SKM-1 treated with dmso at 0.1 percent for 144 hours (cell line): ENCODE measurements around the gene OSBPL8.

ENCODE experiments used
- DNase-seq: peaks from one replicate; lab custom pipeline; 2025; ENCODE audit not compliant: unreplicated experiment; lab: John Stamatoyannopoulos, UW

OSBPL8 gene

DNA sequence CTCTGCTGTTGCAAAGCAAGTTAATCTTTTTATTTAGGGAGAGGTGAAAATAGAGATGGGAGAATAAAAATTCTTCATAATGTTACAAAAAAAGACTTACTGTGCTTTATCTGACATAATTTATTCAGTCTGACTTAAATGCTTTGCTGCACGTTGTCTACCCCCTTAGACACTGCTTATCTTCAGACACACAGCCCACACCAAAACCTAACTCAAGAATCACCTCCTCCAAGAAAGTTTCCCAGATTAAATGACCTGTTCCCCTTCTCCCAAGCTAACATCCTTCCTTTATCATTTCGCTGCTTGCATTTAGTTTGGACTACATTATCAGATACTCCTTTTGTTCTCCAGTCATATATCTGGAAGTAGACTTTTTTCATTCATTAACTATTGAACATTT lies 3.8 kb downstream of the OSBPL8 start:
- no peak for DNase-seq

DNA sequence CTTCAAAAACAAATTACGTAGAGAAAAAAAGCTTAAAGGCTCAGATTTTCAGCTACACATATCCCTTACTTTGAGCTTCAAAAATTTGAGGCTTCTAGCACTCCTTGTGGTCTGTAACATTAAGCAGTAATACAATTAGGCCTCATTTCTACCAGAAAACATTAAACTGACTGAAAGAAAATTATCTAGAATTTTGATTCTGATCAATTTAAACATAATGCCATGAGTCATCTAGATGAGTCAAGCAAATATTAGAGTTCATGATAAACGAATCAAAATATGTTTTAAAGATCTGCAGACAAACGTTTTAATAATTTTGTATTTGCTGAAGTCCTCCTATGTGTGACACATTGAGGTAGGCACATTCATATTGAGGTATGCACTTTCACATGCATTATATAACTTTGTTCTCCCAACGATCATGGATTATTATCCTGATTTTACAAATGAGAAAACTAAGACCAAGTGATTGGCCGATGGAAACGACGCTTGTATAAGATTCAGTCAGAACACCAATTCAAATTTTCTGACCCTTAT lies 4.3 kb downstream of the OSBPL8 start:
- DNase-seq: no peak

DNA sequence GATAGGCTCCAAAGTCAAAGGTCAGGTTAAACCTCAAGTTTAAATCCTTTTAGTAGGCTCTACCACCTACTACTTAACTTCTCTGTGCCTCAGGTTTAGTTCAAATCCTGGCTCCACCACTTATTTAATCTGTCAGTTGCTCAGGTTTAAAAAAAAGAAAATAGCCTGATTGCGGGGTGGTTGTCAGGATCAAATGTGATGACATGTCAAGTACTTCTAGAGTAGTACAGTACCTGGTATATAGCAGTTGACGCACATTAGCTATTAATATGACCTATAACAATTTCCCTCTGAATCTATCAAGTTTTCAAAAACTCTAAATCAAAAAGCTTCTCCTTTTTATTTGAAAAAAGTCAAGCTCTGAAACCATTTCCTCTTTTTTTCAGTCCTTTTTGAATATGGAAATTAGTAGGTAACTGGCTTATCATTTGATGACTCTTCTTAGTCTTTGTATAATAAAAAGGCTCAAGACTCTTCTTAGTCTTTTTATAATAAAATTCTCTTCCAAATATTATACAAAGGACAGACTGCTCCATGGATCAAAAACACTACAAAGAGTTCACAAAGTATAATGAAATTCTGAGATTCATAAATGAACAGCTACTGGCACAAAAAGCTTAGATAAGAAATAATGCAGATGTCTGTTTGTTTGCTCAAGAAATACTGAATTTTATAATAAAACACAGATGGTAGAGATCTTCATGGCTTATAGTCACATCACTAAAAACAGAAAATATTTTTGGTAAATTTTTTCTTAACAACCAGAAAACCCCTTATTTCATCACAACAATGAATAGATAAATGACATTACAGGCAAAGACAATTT lies 5.0 kb downstream of the OSBPL8 start:
- no peak for DNase-seq

DNA sequence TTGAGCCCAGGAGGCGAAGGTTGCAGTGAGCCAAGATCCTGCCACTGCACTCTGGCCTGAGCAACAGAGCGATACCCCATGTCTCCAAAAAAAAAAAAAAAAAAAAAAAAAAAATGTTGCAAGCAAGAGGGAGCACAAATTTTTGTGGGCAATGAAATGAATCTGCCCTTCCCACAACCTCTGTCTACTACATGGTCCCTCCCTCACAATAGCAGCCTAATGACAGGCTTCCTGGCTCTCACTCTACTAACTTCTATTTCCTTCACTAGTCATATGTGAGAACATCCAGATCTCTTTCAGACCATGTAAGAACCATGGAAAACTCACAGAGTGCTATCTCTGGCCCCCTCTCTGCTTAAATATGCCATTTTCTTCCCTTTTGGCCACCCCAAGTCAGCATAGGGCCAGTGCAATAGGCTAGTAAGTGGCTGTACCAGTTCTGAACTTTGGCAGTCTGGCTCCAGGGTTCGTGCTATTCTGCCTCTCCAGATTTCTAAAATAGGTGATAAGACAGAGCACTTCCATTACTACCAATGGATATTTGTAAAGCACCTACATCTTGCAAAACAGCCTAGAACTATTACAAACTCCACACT lies 7.1 kb downstream of the OSBPL8 start:
- no peak for DNase-seq

DNA sequence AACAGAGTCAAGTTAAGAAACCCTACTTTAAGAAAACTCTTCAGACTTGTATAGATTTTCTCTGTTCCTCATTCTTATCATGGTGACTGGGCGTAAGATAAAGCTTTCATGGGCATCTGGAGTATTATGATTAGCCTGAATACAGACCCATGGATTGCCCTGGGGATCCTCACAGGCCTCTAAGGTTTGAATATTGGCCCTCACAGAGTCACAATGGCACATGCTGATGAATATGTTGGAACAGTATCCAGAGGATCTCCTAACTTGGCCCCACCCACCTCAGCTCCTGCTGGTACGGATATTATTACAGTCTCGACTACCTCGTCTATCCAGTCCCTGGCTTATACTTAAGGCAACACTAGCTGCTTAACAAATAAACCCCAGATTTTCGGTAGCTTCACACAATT lies 8.1 kb downstream of the OSBPL8 start:
- no peak for DNase-seq

DNA sequence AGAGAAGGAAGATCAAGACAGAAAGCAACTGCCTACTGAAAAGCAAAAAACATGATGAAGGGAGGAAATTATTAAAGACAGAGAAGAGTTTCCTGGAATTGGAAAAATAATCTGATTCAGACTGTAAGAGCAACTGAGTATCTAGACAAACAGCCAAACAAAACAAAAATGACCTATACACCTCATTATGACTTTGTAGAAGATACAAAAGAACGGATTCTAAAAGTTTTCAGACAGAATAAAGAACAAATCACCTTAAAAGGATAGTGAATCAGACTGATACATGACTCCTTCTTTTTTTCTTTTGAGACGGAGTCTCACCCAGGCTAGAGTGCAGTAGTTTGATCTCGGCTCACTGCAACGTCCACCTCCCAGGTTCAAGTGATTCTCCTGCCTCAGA lies 10.4 kb downstream of the OSBPL8 start:
- DNase-seq: no peak

DNA sequence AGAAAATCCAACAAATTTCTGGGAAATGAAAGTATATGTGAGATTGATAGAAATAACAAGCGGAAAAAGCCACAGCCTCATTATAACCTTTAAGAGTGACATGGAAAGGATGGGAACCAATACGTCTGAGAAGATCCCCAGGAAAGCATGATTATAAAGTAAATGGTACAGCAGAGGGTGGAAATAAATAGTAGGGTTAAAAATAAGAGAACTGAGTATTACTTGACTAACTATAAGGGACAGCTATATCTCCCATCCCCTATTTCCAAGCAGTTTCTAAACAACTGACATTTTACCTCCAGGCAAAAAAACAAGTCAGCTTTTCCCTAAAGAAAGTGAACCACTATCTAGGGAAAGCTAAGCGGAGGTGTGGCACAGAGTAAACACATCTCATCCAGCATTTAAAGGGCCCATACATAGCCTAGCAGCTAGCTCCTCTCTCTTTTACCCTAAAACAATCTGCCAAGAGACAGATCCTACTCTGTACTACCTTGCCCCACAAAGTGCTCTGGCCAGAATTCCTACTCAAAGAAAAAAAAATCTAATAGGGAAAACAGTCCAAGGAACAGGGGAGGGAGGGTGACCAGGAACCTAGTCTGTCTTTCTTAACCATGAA lies 11.2 kb downstream of the OSBPL8 start:
- no peak for DNase-seq

DNA sequence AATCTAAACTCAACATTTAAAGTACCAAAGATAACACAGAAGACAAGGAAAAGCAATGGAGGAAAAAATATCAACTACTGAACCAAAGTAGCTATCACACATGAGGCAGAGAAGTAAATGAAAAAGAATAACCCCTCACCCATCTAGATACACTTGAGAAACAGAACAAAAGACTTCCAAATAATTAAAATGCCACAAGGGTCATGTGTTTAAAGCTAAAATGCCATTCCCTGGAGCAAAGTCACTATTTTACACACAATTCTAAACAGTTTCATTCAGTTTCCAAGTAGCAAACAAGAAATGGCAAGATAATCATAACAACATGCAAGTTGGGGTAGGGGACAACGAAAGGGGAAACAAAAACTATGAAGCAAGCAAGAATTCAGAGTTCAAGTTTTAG lies 12.0 kb downstream of the OSBPL8 start:
- no peak for DNase-seq

DNA sequence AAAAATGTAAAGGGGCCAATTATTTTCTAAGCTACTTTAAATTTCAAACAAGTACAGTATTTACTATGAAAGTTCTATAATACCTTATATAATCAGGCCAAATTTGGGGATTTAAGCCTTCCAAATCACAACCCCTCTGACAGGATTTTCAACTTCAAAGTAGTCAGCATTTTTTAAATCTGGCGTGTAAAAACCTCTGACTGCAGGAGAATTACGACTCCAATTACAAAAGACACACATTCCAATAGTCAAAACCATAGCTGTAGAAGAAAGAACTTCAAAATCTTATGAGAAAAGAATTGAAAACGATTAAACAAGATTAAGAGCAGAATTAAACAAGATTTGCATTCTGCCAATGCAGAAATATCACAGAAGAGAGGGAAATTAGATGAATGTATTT lies 12.7 kb downstream of the OSBPL8 start:
- DNase-seq: no peak

DNA sequence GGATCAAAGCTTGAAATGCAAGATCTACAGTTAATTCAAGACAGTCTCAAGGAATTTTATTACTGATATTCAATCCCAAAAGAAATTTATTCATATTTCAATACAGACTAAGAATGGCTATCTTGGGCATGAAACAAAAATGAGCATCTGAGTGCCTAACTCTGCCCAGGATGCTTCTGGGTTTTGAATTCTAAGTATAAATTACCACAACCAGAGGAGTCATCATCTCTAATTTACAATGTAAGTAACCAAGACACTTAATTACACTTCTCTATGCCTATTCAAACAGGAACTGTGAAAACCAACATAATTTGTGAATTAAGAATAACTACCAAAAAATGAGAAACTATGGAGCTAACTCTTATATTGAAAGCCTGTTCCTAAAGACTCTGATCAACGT lies 14.1 kb downstream of the OSBPL8 start:
- DNase-seq: no peak

DNA sequence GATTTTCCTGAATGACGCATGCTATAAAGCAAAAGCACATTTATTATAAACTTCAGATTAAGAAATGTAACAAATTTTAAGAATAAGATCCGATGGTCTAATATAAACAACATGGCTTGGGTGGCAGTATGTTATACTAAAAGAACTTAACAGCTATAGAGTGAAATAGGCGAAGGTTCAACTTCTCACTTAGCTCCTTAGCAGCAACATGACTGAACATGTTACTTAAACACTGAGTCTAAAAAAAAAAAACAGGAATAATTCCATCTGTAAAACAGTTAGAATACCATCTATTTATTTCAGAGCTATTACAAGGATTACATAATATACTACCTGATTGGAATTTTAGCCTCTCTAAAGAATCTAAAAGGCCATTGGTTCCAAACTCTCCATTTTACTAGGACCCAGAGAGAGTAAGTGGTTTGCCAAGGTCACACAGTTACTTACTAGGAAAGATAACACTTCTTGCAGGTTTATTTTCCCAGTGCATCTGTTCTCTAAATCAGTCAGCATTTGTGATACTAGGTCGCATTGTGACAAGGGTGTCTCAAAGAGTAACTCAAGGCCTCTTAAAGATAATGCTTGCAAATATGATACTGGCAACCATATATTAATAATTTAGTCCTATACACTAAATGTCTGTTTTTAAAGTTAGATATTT lies 14.8 kb downstream of the OSBPL8 start:
- DNase-seq: no peak

DNA sequence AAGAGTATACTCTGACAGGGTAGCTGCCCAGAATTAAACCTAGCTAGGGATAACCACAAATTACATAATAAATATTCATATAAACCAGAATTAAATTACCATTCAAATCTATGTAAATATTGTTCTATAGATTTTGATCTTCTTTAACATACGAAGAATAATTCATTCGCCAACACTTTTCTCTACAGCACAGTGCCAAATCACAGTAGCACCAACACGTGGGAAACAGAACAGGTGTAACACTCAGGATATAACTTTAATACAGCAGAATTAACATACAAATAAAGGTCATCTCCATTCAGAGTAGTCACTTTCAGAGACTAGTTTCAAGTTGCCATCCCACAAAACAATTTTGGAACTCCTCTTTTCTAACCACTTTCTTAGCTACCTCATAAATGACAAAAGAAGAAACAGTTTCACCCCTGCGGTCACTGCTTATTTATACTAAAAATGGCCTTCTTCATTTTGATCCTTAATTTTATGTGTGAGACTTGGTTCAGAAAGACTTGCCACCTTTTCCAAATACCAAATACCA lies 15.7 kb downstream of the OSBPL8 start:
- no peak for DNase-seq

DNA sequence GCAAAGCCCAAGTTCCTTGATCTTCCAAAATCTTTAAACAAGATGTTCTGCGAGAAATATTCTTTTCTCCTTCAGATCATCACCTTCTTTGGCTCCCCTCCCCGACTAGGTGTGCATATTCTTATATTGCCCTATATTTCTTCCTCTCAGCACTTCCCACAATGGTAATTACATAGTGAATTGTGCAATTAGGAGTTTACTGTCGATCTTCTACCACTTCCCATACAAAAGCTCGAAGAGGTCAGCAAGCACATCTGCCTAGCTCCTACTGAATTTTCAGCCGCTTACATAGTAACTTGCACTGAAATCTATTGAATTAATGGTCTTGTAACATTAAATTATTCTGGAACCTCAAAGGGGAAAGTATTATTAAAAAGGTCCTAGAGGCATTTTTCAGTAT lies 16.7 kb downstream of the OSBPL8 start:
- DNase-seq: peak; percentile 16

DNA sequence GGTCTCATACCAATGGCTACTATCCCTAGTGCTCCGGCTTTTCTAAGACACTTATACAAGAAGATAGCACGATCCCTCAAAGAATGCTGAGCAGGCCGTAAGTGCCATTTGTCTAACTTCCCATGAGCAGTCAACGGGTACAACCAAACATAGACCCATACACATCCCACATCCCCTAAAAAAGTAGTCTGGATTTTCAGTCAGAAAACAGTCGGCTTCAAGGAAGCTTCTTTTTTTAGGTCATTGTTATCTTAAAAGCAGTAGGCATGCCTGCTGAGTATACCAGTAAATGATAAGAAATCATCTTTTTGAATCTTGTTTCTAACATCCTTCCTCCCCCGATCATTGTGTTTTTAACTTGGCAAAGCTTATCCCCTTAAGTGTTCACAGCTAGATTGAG lies 19.8 kb downstream of the OSBPL8 start:
- no peak for DNase-seq

DNA sequence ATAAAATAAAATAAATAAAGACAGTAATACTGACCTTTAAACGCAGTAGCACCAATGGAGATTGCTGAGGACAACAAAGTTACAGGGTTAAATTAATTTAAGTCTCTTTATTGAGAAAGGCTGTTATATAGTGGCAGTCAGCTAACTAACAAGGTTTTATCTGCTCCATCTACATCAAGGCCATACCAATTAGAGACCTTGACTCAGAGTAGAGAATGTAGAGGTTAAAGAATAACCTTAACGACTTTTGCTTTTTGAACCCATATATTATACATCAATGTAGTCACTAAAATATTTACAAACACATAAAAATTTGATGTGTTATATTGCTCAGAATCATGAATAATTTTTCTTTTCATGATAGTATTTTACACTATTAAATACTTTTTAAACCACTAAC lies 21.6 kb downstream of the OSBPL8 start:
- DNase-seq: no peak

DNA sequence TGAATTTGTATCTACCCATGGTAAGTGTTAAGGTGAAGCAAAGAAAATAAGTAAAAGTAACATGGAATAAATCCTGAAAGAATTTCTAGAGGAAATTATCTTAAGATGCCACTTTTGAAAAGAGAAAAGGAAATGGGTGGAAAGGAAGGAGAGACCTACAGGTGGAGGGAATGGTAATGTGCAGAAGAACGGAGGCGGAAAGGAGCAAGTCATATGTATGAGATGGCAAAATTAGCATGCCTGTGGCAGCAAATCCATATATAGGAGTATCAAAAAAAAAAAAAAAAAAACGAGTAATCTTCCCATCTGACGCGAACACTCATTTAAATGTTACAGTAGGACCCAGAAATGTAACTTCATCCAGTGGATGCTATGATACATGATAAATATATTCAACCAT lies 23.0 kb downstream of the OSBPL8 start:
- DNase-seq: no peak

DNA sequence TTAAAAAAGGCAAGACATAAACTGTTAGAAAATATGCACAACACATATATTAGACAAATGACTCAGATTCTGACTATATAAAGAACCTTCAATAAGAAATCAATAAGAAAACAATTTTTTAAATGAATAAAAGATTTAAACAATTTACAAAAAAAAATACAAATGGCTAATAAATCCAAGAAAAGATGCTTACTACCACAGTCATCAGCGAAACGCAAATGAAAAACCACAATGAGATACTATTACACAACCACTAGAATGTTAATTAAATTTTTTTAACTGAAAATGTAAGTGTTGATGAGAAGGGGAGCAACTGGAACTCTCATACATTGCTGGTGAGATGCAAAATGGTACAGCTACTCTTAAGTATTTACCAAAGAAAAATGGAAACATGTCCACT lies 24.4 kb downstream of the OSBPL8 start:
- DNase-seq: no peak

DNA sequence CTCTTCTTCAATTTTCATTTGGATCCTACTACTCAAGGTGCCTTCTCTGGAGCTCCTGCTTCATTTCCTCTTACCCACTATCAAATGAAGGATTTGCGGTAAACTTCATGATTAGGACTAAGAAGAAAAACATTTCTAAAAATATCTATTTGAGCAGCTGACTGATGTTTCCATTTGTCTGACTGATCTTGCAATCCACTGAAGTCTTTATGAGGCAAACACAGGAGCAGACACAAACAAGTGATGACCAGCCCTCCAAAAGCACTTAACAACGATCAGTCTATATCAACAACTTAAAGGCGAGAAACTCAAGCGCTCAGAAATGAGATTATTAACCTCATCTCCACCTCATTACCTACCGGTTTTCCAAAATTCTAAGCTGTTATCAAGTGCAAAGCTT lies 26.2 kb downstream of the OSBPL8 start:
- DNase-seq: no peak

DNA sequence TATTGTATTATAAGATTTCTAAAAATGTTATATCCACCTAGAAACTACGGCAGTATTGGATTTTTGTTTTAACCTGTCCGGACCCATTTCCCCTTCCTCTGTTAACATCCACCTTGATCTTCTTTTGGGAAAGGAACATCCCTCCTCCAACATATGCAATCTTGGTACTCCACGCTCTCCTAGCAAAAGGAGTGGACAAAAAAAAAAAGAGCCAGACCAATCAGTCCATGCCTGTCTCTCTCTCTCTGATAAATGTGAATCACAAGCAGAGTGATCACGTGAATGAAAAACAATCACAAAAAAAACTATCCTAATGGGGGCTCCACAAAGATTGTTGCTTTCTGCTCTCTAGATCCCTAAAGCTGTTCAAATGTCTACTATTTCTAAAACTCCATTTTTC lies 27.1 kb downstream of the OSBPL8 start:
- no peak for DNase-seq

DNA sequence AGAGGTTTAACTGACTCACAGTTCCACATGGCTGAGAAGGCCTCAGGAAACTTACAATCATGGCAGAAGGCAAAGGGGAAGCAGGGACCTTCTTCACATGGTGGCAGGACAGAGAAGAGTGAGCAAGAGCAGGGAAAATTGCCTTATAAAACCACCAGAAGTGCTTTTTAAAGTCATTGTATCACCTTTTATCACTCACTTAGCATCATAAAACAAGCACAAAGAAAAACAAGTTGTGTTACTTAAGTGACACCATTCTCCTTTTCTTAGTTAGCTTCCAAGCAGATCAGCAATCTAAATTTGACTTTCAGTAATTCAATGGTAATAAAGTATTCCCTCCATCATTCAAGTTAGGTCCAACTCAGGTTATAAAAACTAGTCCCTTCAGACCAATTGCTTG lies 28.5 kb downstream of the OSBPL8 start:
- no peak for DNase-seq

DNA sequence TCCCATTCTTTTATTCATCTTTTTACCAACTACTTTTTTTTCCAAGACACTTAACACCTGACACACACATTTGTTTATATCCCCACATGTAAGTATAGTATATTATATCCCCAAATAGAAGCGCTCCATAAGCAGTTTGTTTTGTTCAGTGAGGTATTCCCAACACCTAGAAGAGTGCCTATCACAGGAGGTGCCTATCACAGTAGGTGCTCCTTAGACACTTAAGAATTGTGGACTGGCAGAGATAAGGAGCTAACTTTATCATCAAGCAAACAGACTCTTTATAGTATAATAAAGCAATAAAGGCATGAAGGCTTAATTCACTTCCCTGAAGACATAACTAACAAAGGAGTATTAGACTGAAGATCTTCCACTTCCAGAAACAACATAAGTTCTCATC lies 29.1 kb downstream of the OSBPL8 start:
- no peak for DNase-seq
